Tibial nerve (tissue), 3 donors: ENCODE data around the gene TTC19.

Experiments
- POLR2A ChIP-seq, 2 donors: fragments of 450-650 bp; IDR thresholded peaks; one replicate each; pipeline ENCODE4 v1.6.1; 2017; ENCODE audit warnings: antibody characterized with exemption in 2 of 2, mild to moderate bottlenecking in 2 of 2, moderate library complexity in 2 of 2
- TF ChIP-seq, protein P1 (sequence below), 5 experiments: fragments of 200-600 bp in 3 of 5; fragments of 450-650 bp in 2 of 5; sonication (generic) in 3 of 5; IDR thresholded peaks; one replicate each; pipeline ENCODE4 v1.5.1; 2016 to 2019; ENCODE audit warnings: antibody characterized with exemption in 5 of 5, mild to moderate bottlenecking in 3 of 5, moderate library complexity in 2 of 5

DNA sequence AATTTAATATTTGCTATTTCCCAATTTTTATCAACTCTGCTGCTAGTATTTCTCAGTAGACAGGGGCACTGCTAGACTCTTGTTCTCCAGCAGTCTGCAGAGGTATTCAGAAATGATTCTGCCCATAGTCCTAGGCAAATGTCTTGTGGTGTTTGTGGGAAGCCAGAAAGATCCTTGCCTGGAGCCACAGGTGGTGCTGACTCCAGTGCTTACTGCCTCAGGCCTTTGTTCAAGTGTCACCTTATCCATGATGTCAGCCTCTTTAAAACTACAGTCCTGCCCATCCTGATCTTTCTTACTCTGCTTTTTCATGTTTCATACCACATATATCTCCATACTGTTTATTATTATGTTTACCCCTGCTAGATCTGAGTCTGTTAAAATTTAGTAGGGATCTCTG is 26.6 kb upstream of the TTC19 start:
- TF ChIP-seq, protein P1, sequence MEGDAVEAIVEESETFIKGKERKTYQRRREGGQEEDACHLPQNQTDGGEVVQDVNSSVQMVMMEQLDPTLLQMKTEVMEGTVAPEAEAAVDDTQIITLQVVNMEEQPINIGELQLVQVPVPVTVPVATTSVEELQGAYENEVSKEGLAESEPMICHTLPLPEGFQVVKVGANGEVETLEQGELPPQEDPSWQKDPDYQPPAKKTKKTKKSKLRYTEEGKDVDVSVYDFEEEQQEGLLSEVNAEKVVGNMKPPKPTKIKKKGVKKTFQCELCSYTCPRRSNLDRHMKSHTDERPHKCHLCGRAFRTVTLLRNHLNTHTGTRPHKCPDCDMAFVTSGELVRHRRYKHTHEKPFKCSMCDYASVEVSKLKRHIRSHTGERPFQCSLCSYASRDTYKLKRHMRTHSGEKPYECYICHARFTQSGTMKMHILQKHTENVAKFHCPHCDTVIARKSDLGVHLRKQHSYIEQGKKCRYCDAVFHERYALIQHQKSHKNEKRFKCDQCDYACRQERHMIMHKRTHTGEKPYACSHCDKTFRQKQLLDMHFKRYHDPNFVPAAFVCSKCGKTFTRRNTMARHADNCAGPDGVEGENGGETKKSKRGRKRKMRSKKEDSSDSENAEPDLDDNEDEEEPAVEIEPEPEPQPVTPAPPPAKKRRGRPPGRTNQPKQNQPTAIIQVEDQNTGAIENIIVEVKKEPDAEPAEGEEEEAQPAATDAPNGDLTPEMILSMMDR (IDR thresholded peaks at IDR 0.05): no peak
- no peak for TF ChIP-seq POLR2A (IDR thresholded peaks at IDR 0.05)
